Measurements from ENCODE around the gene FGF14.
"Not testable (repeated sequence)": the region's sequence is repeated elsewhere in the genome, so short reads cannot be mapped to it uniquely, and the experiment has no call there.

Gene FGF14

DNA sequence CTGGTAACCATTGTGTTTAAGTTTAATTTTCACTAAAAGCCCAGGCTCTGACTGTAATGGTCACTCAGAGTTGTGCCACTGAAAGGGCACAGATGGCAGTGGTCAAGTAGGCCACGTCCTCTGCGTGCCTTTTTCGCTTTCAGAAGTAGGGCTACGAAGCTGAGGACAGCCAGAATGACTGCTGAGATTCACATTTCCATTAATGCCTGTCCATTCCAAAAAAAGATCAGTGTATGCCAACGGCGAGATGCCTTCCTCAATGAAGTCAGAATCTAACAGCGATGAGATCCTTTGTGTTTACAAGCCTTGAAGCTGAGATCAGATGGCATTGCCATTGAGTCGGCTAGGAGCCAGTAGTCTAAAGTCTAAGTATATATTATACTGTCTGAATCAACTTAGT, 311.3 kb downstream of the FGF14 start:
- H3K27ac ChIP-seq (ENCODE audit: low read depth, low read length), result no peak overlapping the region
- no peaks in the 10 kb centered on the region for H3K27me3 ChIP-seq (ENCODE audit: control insufficient read depth in 1 of 2, insufficient read depth in 2 of 2, low read length in 2 of 2)
- no peaks in the 10 kb centered on the region for H3K4me1 ChIP-seq (ENCODE audit: control insufficient read depth in 1 of 2, insufficient read depth in 2 of 2, low read length in 2 of 2)
- H3K9ac ChIP-seq (ENCODE audit: low read depth in 1 of 2, low read length in 2 of 2), result no peak overlapping the region
- H3K36me3 ChIP-seq (ENCODE audit: control insufficient read depth in 1 of 2, insufficient read depth in 2 of 2, low read length in 2 of 2), result no peaks in the 10 kb centered on the region
- no peaks in the 10 kb centered on the region for H3K9me3 ChIP-seq (ENCODE audit: control insufficient read depth in 1 of 2, low read length in 2 of 2)
- no peak overlapping the region for H3K4me3 ChIP-seq (ENCODE audit: low read depth in 1 of 2, low read length in 2 of 2)

- Histone ChIP-seq H3K27me3 (ENCODE audit: control insufficient read depth in 1 of 2, insufficient read depth in 2 of 2, low read length in 2 of 2) (no peaks in the 10 kb centered on the region), H3K4me1 (ENCODE audit: control insufficient read depth in 1 of 2, insufficient read depth in 2 of 2, low read length in 2 of 2) (no peaks in the 10 kb centered on the region), H3K9me3 (ENCODE audit: control insufficient read depth in 1 of 2, low read length in 2 of 2) (no peaks in the 10 kb centered on the region), H3K4me3 (ENCODE audit: low read depth in 1 of 2, low read length in 2 of 2) (no peak overlapping the region), H3K9ac (ENCODE audit: low read depth in 1 of 2, low read length in 2 of 2) (no peak overlapping the region), H3K27ac (ENCODE audit: low read depth, low read length) (no peak overlapping the region), H3K36me3 (ENCODE audit: control insufficient read depth in 1 of 2, insufficient read depth in 2 of 2, low read length in 2 of 2) (no peaks in the 10 kb centered on the region)
Measured at GRCh38 chr13:102089722-102090121, 312.1 kb downstream of the FGF14 start.

DNA sequence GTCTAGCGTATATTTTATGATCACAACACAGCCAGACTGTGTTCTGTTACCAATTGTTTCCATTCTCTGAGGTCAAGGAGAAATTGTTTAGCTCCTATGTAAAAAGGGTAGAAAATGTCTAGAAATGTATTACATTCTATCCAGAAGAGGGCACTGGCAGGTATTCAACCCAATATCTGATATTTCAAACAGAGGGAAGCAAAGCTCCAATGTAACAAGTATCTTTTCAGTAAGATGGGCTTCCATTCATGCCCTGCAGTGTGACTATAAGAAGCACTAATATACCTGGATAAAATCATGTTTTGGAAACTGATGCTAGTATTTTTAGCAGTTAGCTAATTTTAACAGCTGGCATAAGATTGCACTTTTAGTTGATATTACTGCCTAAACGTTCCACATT, 312.7 kb downstream of the FGF14 start:
- Histone ChIP-seq H3K27me3 (ENCODE audit: control insufficient read depth in 1 of 2, insufficient read depth in 2 of 2, low read length in 2 of 2) (no peaks in the 10 kb centered on the region), H3K9me3 (ENCODE audit: control insufficient read depth in 1 of 2, low read length in 2 of 2) (no peaks in the 10 kb centered on the region), H3K4me3 (ENCODE audit: low read depth in 1 of 2, low read length in 2 of 2) (no peak overlapping the region), H3K36me3 (ENCODE audit: control insufficient read depth in 1 of 2, insufficient read depth in 2 of 2, low read length in 2 of 2) (no peaks in the 10 kb centered on the region), H3K9ac (ENCODE audit: low read depth in 1 of 2, low read length in 2 of 2) (no peak overlapping the region), H3K4me1 (ENCODE audit: control insufficient read depth in 1 of 2, insufficient read depth in 2 of 2, low read length in 2 of 2) (no peaks in the 10 kb centered on the region), H3K27ac (ENCODE audit: low read depth, low read length) (no peak overlapping the region)

DNA sequence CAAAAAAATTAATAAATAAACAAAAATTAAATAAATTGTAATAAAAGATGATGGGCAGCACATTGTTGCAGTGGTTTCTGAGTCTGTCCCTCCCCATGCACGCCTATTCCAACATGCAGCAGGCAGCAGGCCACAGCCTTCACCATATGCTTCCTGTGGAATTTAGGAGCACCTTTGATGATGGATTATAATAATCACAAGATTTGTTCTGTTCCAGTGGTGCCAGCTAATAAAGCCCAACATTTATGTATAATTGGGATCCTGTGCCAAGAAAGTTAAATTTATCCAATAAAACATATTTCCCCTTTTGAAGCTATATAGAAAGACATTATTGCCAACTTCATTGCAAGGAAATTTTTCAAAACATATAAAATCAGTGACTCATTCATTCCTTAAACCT, 328.6 kb downstream of the FGF14 start:
- no peaks in the 10 kb centered on the region for H3K27me3 ChIP-seq (ENCODE audit: control insufficient read depth in 1 of 2, insufficient read depth in 2 of 2, low read length in 2 of 2)

GRCh38 chr13:102071711-102072110, 330.1 kb downstream of the FGF14 start:
- Histone ChIP-seq H3K9ac (ENCODE audit: low read depth in 1 of 2, low read length in 2 of 2) (no peak overlapping the region), H3K27ac (ENCODE audit: low read depth, low read length) (no peak overlapping the region), H3K27me3 (ENCODE audit: control insufficient read depth in 1 of 2, insufficient read depth in 2 of 2, low read length in 2 of 2) (no peaks in the 10 kb centered on the region), H3K4me1 (ENCODE audit: control insufficient read depth in 1 of 2, insufficient read depth in 2 of 2, low read length in 2 of 2) (no peaks in the 10 kb centered on the region), H3K36me3 (ENCODE audit: control insufficient read depth in 1 of 2, insufficient read depth in 2 of 2, low read length in 2 of 2) (no peaks in the 10 kb centered on the region), H3K9me3 (ENCODE audit: control insufficient read depth in 1 of 2, low read length in 2 of 2) (no peaks in the 10 kb centered on the region), H3K4me3 (ENCODE audit: low read depth in 1 of 2, low read length in 2 of 2) (no peak overlapping the region)

More for the DNA sequence above, 328.6 kb downstream of the FGF14 start:
- H3K4me3 ChIP-seq (ENCODE audit: low read depth in 1 of 2, low read length in 2 of 2), result no peak overlapping the region
- H3K9ac ChIP-seq (ENCODE audit: low read depth in 1 of 2, low read length in 2 of 2), result no peak overlapping the region
- no peaks in the 10 kb centered on the region for H3K9me3 ChIP-seq (ENCODE audit: control insufficient read depth in 1 of 2, low read length in 2 of 2)
- H3K36me3 ChIP-seq (ENCODE audit: control insufficient read depth in 1 of 2, insufficient read depth in 2 of 2, low read length in 2 of 2), result no peaks in the 10 kb centered on the region
- H3K27ac ChIP-seq (ENCODE audit: low read depth, low read length), result no peak overlapping the region
- H3K4me1 ChIP-seq (ENCODE audit: control insufficient read depth in 1 of 2, insufficient read depth in 2 of 2, low read length in 2 of 2), result no peaks in the 10 kb centered on the region

- H3K36me3 ChIP-seq (ENCODE audit: control insufficient read depth in 1 of 2, insufficient read depth in 2 of 2, low read length in 2 of 2); H3K9me3 ChIP-seq (ENCODE audit: control insufficient read depth in 1 of 2, low read length in 2 of 2); H3K4me1 ChIP-seq (ENCODE audit: control insufficient read depth in 1 of 2, insufficient read depth in 2 of 2, low read length in 2 of 2); H3K4me3 ChIP-seq (ENCODE audit: low read depth in 1 of 2, low read length in 2 of 2); H3K27me3 ChIP-seq (ENCODE audit: control insufficient read depth in 1 of 2, insufficient read depth in 2 of 2, low read length in 2 of 2); H3K27ac ChIP-seq (ENCODE audit: low read depth, low read length); H3K9ac ChIP-seq (ENCODE audit: low read depth in 1 of 2, low read length in 2 of 2): not testable (repeated sequence)
Measured at GRCh38 chr13:102068323-102068722, 333.5 kb downstream of the FGF14 start.

GRCh38 chr13:102055090-102055779, 346.6 kb downstream of the FGF14 start:
- Histone ChIP-seq H3K4me1 (ENCODE audit: control insufficient read depth in 1 of 2, insufficient read depth in 2 of 2, low read length in 2 of 2) (no peaks in the 10 kb centered on the region), H3K9me3 (ENCODE audit: control insufficient read depth in 1 of 2, low read length in 2 of 2) (peaks cover 14 to 18% of the 10 kb centered on the region in 2 donors)

GRCh38 chr13:102049853-102050252, 352.0 kb downstream of the FGF14 start:
- H3K9ac ChIP-seq (ENCODE audit: low read depth in 1 of 2, low read length in 2 of 2), result no peak overlapping the region
- no peak overlapping the region for H3K4me3 ChIP-seq (ENCODE audit: low read depth in 1 of 2, low read length in 2 of 2)
- H3K4me1 ChIP-seq (ENCODE audit: control insufficient read depth in 1 of 2, insufficient read depth in 2 of 2, low read length in 2 of 2), result no peaks in the 10 kb centered on the region
- peaks cover 14 to 18% of the 10 kb centered on the region in 2 donors for H3K9me3 ChIP-seq (ENCODE audit: control insufficient read depth in 1 of 2, low read length in 2 of 2)
- H3K27me3 ChIP-seq (ENCODE audit: control insufficient read depth in 1 of 2, insufficient read depth in 2 of 2, low read length in 2 of 2), result no peaks in the 10 kb centered on the region
- H3K36me3 ChIP-seq (ENCODE audit: control insufficient read depth in 1 of 2, insufficient read depth in 2 of 2, low read length in 2 of 2), result no peaks in the 10 kb centered on the region
- H3K27ac ChIP-seq (ENCODE audit: low read depth, low read length), result no peak overlapping the region

More at GRCh38 chr13:102055090-102055779, 346.6 kb downstream of the FGF14 start:
- Histone ChIP-seq H3K4me3 (ENCODE audit: low read depth in 1 of 2, low read length in 2 of 2) (no peak overlapping the region), H3K27ac (ENCODE audit: low read depth, low read length) (no peak overlapping the region), H3K36me3 (ENCODE audit: control insufficient read depth in 1 of 2, insufficient read depth in 2 of 2, low read length in 2 of 2) (no peaks in the 10 kb centered on the region), H3K27me3 (ENCODE audit: control insufficient read depth in 1 of 2, insufficient read depth in 2 of 2, low read length in 2 of 2) (no peaks in the 10 kb centered on the region), H3K9ac (ENCODE audit: low read depth in 1 of 2, low read length in 2 of 2) (no peak overlapping the region)

GRCh38 chr13:102045731-102046130, 356.1 kb downstream of the FGF14 start:
- H3K4me3 ChIP-seq (ENCODE audit: low read depth in 1 of 2, low read length in 2 of 2), result no peak overlapping the region
- peaks cover 0 to under 1% of the 10 kb centered on the region in 2 donors for H3K9me3 ChIP-seq (ENCODE audit: control insufficient read depth in 1 of 2, low read length in 2 of 2)
- H3K27ac ChIP-seq (ENCODE audit: low read depth, low read length), result no peak overlapping the region
- no peaks in the 10 kb centered on the region for H3K27me3 ChIP-seq (ENCODE audit: control insufficient read depth in 1 of 2, insufficient read depth in 2 of 2, low read length in 2 of 2)
- no peaks in the 10 kb centered on the region for H3K4me1 ChIP-seq (ENCODE audit: control insufficient read depth in 1 of 2, insufficient read depth in 2 of 2, low read length in 2 of 2)
- H3K36me3 ChIP-seq (ENCODE audit: control insufficient read depth in 1 of 2, insufficient read depth in 2 of 2, low read length in 2 of 2), result no peaks in the 10 kb centered on the region
- no peak overlapping the region for H3K9ac ChIP-seq (ENCODE audit: low read depth in 1 of 2, low read length in 2 of 2)

DNA sequence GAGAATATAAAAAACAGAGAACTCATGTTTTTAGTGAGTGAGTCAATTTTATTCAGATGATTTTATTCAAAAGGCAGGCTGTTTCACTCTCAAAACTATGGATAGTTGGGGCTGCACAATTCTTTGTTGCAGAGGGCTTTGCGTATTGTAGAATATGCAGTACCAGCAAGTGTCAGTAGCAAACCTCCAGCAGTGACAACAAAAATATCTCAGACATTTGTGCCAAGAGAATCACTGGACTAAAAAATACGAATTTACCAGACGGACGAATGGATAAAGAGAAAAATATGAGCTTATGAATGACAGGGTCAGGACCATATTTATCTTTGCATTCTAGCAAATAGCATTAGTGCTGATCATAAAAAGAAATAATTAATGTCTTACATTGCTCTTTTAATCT, 359.1 kb downstream of the FGF14 start:
- no peaks in the 10 kb centered on the region for H3K4me1 ChIP-seq (ENCODE audit: control insufficient read depth in 1 of 2, insufficient read depth in 2 of 2, low read length in 2 of 2)
- no peak overlapping the region for H3K27ac ChIP-seq (ENCODE audit: low read depth, low read length)
- H3K9me3 ChIP-seq (ENCODE audit: control insufficient read depth in 1 of 2, low read length in 2 of 2), result no peaks in the 10 kb centered on the region
- H3K36me3 ChIP-seq (ENCODE audit: control insufficient read depth in 1 of 2, insufficient read depth in 2 of 2, low read length in 2 of 2), result no peaks in the 10 kb centered on the region
- H3K9ac ChIP-seq (ENCODE audit: low read depth in 1 of 2, low read length in 2 of 2), result no peak overlapping the region
- no peak overlapping the region for H3K4me3 ChIP-seq (ENCODE audit: low read depth in 1 of 2, low read length in 2 of 2)
- no peaks in the 10 kb centered on the region for H3K27me3 ChIP-seq (ENCODE audit: control insufficient read depth in 1 of 2, insufficient read depth in 2 of 2, low read length in 2 of 2)
